Stimulated activated CD4-positive, alpha-beta T cell treated with anti-CD3 and anti-CD28 coated beads, Interleukin-15, amount 100 ng/mL, for 48 hours (primary cell): ENCODE measurements around the gene DNAJB13.

ENCODE experiments used
- DNase-seq, 2 donors: peaks; one replicate each; pipeline ENCODE4 v3.0.0-alpha.2; 2020; ENCODE audit warnings: low read depth in 2 of 2

Gene DNAJB13

DNA sequence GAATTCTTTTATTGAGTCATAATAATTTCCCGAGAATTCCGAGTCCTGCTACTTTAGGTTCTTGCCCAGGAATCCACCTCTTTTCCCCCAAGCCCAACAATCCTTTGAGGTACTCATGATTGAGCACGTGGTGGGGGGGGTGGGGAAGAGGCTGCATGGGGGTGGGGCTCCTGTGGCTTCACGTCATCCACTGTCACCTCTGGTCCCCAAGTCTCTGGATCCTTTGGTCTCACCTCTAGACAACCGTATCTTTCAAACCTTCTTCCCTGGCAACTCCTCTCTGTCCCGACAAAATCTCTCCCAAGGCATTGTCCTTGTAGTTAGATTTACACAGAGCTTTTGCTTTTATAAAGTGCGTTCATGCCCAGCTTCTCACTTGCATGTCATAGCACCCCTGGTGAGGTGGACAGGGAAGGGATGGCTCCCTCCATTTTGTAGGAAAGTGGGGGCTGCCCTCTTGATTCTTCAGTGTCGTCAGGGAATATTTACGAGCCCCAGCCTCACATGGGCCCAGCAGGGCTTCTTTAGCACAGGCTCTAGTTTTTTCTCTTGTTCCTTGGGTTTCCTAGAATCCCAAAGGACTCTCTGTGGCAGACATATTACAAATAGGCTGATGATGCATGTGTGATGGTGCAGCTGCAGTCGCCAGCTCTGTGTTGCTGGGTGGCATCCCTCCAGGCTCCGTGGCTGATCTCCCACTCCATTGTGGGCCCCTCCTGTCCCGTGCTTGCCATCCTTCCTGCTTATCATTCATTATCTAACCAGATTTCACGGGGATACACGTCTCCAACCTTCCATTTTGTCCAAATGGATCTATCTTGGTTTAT lies 49.7 kb downstream of the DNAJB13 start:
- DNase-seq: no peak

- no peak for DNase-seq
Observed at GRCh38 chr11:74001822-74002286, 51.0 kb downstream of the DNAJB13 start.

DNA sequence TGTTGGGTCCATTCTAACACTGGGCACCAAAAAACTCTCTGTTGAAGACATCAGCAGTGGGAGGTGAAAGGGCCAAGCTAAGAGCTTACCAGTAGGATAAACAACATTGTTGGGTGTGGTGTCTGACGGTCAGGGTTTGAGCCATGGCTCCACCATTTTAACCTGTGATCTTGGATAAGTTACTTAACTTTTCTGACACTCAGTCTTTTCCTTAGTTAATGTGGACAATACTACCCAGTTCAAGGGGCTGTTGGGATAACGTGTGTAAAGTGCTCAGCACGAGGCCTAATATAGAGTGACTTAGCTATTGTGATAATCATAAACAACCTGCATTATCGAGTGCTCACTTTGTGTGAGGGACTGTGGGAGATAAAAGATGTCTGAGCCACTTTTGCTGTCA lies 52.0 kb downstream of the DNAJB13 start:
- no peak for DNase-seq

DNA sequence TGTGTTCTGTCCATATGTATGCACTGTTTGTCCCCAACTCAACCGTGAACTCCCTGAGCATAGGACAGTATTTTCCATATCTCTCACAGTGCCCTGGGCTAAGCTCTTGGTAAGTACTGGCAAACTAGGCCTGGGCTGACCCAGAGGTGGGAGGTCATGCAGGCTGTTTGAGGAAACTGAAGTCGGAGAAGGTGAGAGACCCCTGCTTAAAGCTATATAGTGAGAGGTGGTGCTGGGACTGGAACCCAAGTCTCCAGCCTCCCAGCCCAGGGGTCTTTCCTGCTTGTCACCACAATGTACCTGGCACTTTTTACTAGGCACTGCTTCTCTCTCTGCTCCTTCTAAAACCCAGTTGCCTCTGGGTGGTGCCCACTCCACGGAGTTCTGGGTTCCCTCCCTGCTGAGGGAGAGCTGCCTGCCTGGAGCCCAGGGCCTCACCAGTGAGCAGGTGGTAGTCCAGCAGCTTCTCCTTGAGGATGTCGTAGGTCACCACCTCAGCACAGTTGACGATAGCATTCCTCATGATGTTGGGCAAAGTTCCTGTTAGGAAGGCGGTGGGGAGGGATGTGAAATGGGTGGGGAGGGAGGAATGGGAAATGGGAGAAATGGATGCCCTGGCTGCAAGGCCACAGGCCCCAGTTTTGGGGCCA lies 53.3 kb downstream of the DNAJB13 start:
- no peak for DNase-seq

GRCh38 chr11:74004759-74005615 lies 54.2 kb downstream of the DNAJB13 start:
- peak; percentile 70 to 72 for DNase-seq

DNA sequence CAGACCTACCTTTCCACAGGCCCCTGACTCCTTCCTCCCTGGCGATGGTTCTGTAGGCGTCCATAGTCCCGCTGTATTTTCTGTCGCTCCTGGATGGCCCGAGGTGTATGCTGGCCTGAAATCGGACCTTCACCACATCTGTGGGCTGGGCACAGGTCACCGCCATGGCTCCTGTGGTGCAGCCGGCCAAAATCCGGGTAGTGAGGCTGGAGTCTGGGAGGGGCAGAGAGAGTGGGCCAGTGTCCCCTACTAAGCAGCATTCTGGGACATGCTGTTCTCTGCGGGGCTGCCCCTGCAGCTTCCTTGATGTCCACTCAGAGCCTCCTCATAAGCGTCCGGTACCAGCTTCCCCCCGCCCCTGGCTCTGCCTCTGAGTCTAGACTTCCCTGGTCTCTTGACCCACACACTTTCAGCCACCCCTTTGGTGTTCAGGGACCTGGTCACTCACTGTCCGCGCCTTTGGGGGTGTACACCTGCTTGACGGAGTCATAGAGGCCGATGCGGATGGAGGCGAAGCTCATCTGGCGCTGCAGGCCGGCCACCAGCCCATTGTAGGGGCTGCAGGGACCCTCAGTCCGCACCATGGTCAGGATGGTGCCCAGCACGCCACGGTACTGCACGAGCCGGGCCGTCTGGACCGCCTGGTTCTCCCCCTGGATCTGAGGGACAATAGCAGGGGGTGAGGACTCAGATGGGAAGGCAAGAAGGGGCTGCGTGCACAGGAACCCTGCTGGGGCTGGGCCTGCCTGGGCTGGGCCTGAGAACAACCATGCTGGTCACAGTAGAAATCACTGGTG lies 55.1 kb downstream of the DNAJB13 start:
- no peak for DNase-seq

DNA sequence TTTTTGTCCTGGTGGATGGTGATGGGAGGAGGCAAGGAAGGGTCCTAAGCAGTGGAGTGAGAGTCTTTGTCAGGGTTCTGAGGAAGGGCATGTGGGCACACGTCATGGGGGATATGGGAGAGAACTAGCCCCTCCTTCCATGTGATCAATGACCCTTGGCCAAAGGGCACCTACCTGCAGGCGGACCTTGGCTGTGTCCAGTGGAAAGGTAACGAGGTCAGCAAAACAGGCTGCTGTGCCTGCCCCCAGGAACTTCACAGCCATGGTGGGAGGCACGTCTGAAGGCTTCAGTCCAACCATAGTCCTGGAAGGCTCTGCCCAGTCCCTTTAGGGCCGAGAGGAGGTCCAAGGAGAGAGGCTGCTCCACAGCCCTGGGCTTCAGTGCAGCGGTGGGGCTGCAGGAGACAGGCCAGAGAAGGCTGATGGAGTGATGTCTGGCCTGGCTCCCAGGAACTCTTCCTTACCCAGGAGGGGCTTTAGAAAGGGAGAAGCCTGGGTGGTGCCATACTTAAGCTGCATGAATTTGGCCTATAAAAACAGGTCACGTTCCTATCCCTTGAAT lies 56.0 kb downstream of the DNAJB13 start:
- no peak for DNase-seq

DNA sequence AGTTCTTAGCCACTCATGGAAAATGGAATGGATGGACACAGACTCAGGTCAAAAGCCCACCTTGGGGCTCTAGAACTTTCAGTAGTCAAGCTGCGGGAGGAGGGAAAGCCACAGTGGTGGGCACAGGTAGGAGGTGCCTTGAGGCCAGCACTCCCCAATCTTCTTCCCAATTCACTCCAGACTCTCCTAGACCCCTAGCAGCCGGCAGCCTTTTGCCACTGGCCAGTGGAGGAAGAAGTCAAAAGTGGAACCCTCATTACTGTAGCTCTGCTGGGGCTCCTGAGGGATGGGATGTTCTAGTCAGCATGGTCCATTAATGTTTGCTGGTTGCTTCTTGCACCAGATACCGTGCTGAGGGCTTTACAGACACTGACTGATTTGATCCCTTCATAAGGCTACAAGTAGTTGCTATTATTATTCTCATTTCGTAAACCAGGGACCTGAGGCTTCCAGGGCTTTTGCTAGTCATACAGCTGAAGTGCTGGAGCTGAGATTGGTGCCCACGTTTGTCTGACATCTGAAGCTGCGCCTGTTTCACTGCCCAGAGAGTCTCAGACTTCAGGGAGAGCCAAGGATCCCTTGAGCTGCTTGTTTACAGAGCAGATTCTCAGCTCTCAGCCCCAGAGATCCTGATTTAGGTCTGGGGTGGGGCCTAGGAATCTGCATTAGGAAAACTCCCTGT lies 57.0 kb downstream of the DNAJB13 start:
- no peak for DNase-seq

DNA sequence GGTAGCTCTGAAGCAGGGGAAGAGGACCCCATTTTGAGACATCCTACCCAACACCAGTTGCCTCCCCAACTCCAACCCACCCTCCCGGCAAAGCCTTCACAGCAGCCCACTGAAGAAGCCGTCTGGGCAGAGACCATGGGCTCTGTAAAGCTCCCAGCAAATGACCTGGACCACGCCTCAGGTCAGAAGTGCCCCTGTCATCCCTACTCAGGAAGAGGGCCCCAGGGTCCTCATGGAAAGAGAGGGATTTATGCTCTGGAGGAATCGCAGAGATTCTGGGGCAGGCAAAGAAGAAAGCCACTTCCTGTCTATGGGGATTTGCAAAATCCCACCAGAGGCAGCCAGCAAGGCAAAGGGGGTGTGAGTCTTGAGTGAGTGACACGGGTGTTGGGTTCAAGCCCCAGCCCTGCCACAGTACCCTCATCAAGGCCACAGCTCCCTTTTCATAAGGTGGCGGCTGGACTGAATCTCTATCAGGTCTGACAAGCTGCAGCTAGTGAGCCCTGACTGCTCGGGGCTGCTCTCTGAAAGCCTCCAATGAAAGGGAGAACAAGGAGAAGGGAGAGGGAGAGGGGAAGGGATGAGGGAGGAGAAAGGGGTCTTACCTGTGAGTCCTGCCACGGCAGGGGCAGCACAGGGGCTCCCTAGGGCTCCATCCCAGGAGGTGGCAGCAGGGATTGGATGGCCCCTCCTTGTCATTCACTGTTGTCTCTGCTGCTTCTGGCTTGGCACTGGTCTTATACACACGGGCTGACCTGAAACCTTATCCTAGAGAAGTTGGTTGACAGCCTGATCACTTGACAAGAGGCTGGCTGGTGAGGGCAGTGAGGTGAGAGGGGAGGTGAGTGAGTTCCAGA lies 57.8 kb downstream of the DNAJB13 start, which contains the start of gene UCP3:
Gene UCP3, minus strand, starts transcription at position 713 of the 857 bp plus-strand sequence. CDS start 2,043 bp downstream, outside the sequence.
- DNase-seq: no peak

DNA sequence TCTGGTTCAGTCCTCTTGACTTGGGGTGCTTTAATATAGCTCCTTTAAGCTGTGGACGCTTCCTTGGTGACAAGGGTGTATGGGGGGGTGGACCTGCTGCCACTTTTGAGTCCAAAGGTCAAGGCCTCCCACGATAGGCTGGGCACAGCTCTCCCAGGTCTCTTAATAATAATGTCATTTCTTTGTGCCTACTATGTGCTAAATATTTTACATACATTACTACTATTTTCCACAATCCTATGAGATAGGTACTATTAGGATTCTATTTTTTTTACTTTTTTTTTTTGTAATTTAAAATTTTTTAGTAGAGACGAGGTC lies 58.4 kb downstream of the DNAJB13 start:
- DNase-seq: no peak

DNA sequence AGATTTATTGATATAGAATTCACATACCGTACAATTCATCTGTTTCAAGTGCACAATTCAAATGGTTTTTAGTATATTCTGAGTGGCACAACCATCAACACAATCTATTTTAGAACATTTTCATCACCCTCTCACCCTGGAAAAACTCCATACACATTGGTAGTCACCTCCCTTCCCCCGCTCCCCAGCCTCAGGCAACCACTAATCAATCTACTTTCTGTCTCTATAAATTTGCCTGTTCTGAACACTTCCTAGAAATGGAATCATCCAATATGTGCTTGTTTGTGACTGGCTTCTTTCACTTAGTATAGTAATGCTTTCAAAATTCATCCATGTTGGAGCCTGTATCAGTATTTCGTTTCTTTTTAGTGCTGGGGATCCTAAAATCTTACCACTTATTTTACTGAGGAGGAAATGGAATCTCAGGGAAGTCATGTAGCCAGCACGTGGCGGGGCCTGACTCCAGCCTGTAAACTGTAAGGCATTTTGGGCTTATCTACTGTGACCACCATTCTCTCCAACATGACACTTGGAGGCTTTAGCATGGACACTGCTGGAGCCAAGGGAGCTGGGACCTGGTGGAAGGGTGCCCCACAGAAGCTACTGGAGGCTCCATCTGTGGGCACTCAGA lies 59.0 kb downstream of the DNAJB13 start:
- no peak for DNase-seq

DNA sequence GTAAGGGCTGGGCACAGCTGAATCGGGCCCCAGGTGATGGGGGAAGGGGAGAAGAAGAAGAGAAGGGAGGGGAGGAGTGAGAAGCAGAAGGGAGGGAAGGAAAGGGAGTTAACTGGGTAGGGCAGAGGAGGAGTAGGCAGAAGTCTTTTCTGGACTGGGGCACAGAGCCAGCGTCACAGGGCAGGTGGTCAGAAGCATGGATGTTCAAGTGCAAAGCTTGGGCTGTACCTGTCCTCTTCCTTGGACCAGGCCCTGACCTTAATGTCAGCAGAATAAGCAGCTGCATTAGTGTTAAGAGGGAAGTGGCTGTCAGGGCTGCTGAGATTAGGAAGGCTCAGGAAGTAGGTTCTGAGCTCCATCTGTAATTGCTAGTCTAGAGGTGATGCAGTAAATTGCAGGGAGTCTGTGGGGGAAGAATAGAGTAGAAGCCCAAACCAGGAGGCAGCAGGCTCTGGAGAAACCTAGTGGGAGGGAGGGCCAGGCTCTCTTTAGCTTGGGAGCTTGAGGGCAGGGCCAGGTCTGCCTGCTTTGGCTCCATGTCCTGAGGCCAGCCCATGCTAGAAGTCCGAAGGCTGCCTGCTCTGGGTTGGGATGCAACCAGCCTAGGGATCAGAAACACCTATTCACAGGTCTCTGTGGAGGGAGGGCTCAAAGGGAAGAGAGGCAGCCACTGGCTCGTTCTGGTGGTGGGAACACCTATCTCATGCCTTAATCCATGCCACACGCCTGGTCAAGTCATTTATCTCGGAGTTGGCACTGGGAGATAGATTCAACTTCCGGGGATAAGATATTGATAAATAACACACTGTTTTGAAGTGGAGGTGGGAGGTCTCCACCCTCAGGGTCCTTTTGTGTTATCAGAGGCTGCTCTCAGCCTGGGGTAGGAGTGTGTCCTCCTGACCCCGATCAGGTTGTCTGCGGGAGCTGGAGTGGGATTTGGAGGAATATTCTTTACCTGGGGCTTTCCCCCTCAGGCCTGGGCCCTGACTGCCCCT lies 59.8 kb downstream of the DNAJB13 start:
- no peak for DNase-seq

GRCh38 chr11:74011360-74012073 lies 60.7 kb downstream of the DNAJB13 start:
- peak; percentile 54 to 57 for DNase-seq

DNA sequence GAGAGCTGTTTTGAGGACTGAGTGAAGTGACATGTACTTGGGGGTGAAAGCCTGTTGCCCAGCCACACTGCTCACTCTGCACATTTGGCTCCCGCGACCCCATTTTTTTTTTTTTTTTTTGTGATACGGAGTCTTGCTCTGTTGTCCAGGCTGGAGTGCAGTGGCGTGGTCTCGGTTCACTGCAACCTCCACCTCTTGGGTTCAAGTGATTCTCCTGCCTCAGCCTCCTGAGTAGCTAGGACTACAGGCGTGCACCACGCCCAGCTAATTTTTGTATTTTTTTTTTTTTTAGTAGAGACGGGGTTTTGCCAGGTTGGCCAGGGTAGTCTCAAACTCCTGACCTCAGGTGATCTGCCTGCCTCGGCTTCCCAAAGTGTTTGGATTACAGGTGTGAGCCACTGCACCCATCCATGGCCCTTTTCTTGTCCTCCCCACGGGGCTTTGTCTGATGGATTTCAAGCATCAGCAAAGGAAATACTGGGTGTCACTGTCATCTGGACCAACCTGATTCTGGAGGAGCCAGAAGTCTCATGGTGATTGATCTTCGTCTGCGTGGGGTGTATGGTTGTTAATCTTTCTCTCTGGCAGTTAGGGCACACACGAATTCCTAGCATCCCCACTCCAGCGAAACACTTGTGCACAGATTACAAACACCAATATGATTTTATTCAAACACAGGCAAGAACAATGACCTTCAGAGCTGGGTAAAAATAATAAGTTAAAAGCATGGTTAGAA lies 61.4 kb downstream of the DNAJB13 start:
- no peak for DNase-seq

DNA sequence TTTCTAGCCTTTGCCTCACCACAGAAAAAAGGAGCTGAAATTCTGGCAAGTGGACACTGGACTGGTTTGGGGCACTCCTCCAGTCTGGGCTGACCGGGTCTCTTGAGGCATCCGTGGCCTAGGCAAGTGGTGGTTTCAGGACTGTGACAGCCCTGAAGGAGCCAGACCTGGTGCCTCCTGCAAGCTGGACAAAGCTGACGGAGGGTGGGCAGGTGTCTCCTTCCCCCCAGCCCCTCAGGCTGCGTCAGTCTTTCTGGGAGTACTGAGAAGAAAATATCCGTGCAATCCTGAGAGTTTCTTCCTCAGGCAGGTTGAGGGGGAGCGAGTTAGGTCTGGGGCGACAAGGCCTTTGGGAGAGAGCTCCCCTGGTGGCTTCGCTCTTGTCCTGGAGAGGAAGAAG lies 62.3 kb downstream of the DNAJB13 start:
- no peak for DNase-seq

DNA sequence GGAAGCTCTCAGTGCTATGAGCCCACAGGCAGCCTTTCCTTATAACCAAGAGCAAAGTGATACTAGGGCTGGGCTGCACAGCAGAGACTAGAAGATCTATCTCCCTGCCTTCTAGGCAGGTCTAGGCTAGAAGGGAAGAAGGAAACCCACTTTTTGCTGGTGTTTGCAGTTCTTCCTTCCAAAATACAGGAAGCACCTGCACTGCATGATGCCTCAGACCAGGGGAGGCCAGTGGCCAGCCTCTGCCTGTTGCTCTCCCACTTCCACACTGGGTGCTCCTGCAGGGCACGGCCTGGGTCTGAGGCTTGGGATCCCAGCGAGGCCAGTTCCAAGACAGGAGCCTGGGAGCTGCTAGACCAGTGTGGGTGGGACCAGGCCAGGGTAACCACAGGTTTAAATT lies 64.1 kb downstream of the DNAJB13 start:
- no peak for DNase-seq
